MM.1S (cell line): Measurements from ENCODE around the gene DNAI1.

Source experiments
- DNase-seq: peaks from one replicate; pipeline ENCODE4 v3.0.0-alpha.2; 2015
- H2AFZ ChIP-seq: fragments of 300-600 bp; sonication (generic); 2 replicates; pipeline ENCODE4 v1.6.0; 2016; ENCODE audit warnings: antibody characterized with exemption, low read length
- H3F3A ChIP-seq: fragments of 300-600 bp; sonication (generic); 2 replicates; pipeline ENCODE4 v1.6.1; 2016; ENCODE audit warnings: mild to moderate bottlenecking, antibody characterized with exemption, low read length, moderate library complexity, mixed read lengths; ENCODE audit not compliant: insufficient read depth
- H3K27ac ChIP-seq: fragments of 300-600 bp; sonication (generic); 2 replicates; pipeline ENCODE4 v1.5.1; 2016; ENCODE audit warnings: mild to moderate bottlenecking, low read length
- H3K27me3 ChIP-seq: fragments of 300-600 bp; sonication (generic); replicated peaks from 2 replicates; pipeline ENCODE4 v1.6.0; 2016; ENCODE audit warnings: low read length; ENCODE audit not compliant: insufficient read depth
- H3K36me3 ChIP-seq: fragments of 300-600 bp; sonication (generic); replicated peaks from 2 replicates; pipeline ENCODE4 v1.6.1; 2016; ENCODE audit warnings: mild to moderate bottlenecking, low read length, mixed read lengths; ENCODE audit not compliant: insufficient read depth
- H3K4me1 ChIP-seq: fragments of 300-600 bp; sonication (generic); 2 replicates; pipeline ENCODE4 v1.6.1; 2016; ENCODE audit warnings: low read length, mixed read lengths
- H3K4me2 ChIP-seq: fragments of 300-600 bp; sonication (generic); 2 replicates; pipeline ENCODE4 v1.6.0; 2016; ENCODE audit warnings: low read depth, low read length
- H3K4me3 ChIP-seq: fragments of 300-600 bp; sonication (generic); 2 replicates; pipeline ENCODE4 v1.5.1; 2016; ENCODE audit warnings: low read length, mixed read lengths
- H3K79me2 ChIP-seq: fragments of 300-600 bp; sonication (generic); 2 replicates; pipeline ENCODE4 v1.6.1; 2016; ENCODE audit warnings: mixed run types, low read length, mixed read lengths
- H3K9ac ChIP-seq: fragments of 300-600 bp; sonication (generic); 2 replicates; pipeline ENCODE4 v1.6.1; 2016; ENCODE audit warnings: low read length, mixed read lengths
- H3K9me2 ChIP-seq: fragments of 300-600 bp; sonication (generic); replicated peaks from 2 replicates; pipeline ENCODE4 v1.6.1; 2016; ENCODE audit warnings: mild to moderate bottlenecking, low read length, mixed read lengths; ENCODE audit not compliant: insufficient read depth
- H3K9me3 ChIP-seq: fragments of 300-600 bp; sonication (generic); replicated peaks from 2 replicates; pipeline ENCODE4 v1.6.1; 2016; ENCODE audit warnings: mild to moderate bottlenecking, low read length, mixed read lengths; ENCODE audit not compliant: insufficient read depth
- H4K20me1 ChIP-seq: fragments of 300-600 bp; sonication (generic); 2 replicates; pipeline ENCODE4 v1.6.1; 2016; ENCODE audit warnings: mild to moderate bottlenecking, low read length, moderate library complexity, mixed read lengths; ENCODE audit not compliant: insufficient read depth
- CTCF ChIP-seq: fragments of 300-600 bp; sonication (generic); IDR thresholded peaks from 2 replicates; pipeline ENCODE4 v1.5.1; 2016; ENCODE audit warnings: antibody characterized with exemption, low read length, mixed read lengths
- EZH2 ChIP-seq: fragments of 300-600 bp; sonication (generic); optimal IDR thresholded peaks from 2 replicates; pipeline ENCODE3; 2017; ENCODE audit warnings: low read depth, mild to moderate bottlenecking, antibody characterized with exemption, low read length, mixed read lengths
- EZH2phosphoT487 ChIP-seq: fragments of 300-600 bp; sonication (generic); IDR thresholded peaks from 2 replicates; pipeline ENCODE4 v1.6.1; 2018; ENCODE audit warnings: antibody characterized with exemption, low read length

DNAI1 gene

DNA sequence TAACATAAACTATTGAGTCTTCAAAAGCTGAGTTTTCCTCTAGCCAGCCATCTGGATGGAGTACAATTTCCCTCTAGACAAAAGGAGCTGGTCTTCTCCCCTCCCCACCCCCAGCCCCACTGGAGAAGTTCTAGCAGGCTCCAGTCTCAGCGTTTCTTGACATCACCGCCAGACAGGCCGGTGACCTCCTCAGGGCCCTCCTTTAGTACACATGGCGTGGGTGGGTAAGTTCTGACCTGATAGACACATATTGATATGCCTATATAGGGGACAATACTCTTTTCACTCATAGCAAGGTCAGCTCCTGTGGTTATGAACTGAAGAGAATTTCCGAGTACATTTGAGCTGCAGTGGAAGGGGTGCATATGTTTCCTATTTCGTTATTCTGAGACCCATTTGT lies 27.2 kb downstream of the DNAI1 start:
- no peaks in the 10 kb centered on the region for H3K27me3 ChIP-seq
- DNase-seq: no peak
- no peak overlapping the region for H3K4me2 ChIP-seq
- H3K4me3 ChIP-seq: no peak overlapping the region
- no peak for TF ChIP-seq EZH2
- H3K9me3 ChIP-seq: no peaks in the 10 kb centered on the region
- no peaks in the 10 kb centered on the region for H4K20me1 ChIP-seq
- H2AFZ ChIP-seq: no peak overlapping the region
- no peaks in the 10 kb centered on the region for H3K79me2 ChIP-seq
- H3K9ac ChIP-seq: no peak overlapping the region
- no peaks in the 10 kb centered on the region for H3K36me3 ChIP-seq
- no peaks in the 10 kb centered on the region for H3F3A ChIP-seq
- H3K4me1 ChIP-seq: no peaks in the 10 kb centered on the region
- H3K9me2 ChIP-seq: no peaks in the 10 kb centered on the region
- H3K27ac ChIP-seq: no peak overlapping the region

- Histone ChIP-seq H3K9ac (no peak overlapping the region), H2AFZ (no peak overlapping the region), H4K20me1 (no peaks in the 10 kb centered on the region), H3K27me3 (no peaks in the 10 kb centered on the region), H3K27ac (no peak overlapping the region), H3K4me3 (no peak overlapping the region), H3K4me2 (no peak overlapping the region), H3K36me3 (no peaks in the 10 kb centered on the region), H3F3A (no peaks in the 10 kb centered on the region), H3K4me1 (no peaks in the 10 kb centered on the region), H3K79me2 (no peaks in the 10 kb centered on the region), H3K9me3 (no peaks in the 10 kb centered on the region), H3K9me2 (no peaks in the 10 kb centered on the region)
- no peak for DNase-seq
- TF ChIP-seq EZH2 (no peak), EZH2phosphoT487 (no peak), CTCF (no peak)
Measured at GRCh38 chr9:34486572-34486971, 28.0 kb downstream of the DNAI1 start.

GRCh38 chr9:34490360-34490759 lies 31.8 kb downstream of the DNAI1 start:
- Histone ChIP-seq H3K9ac (no peak overlapping the region), H3F3A (no peaks in the 10 kb centered on the region), H3K9me3 (no peaks in the 10 kb centered on the region), H2AFZ (no peak overlapping the region), H3K4me3 (no peak overlapping the region), H3K27ac (no peak overlapping the region), H3K9me2 (no peaks in the 10 kb centered on the region), H3K4me2 (no peak overlapping the region), H3K4me1 (no peaks in the 10 kb centered on the region), H4K20me1 (no peaks in the 10 kb centered on the region), H3K79me2 (no peaks in the 10 kb centered on the region), H3K36me3 (no peaks in the 10 kb centered on the region), H3K27me3 (no peaks in the 10 kb centered on the region)
- TF ChIP-seq EZH2phosphoT487: no peak
- TF ChIP-seq CTCF: no peak
- TF ChIP-seq EZH2: no peak
- no peak for DNase-seq

DNA sequence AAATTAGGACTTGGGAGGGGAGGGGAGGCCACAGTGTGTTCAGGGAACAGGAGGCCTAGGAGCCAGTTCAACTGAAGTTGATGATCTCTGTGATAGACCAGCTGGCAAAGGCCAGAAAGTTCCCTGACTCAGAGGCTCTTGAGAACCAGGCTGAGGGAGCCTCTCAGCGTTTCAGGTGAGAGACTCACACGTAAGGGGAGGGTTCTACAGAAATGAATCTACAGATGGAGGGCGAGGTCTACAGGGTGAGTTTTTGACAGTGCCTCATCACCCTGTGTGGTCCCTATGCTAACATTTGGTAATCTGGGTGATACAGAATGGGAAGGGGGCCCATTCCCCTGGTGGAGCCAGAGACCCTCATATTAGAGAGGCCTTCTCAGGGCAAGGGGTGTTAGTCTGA lies 32.2 kb downstream of the DNAI1 start:
- Histone ChIP-seq H2AFZ (no peak overlapping the region), H3K4me1 (no peaks in the 10 kb centered on the region), H3K9me3 (no peaks in the 10 kb centered on the region), H3F3A (no peaks in the 10 kb centered on the region), H3K36me3 (no peaks in the 10 kb centered on the region), H3K9me2 (no peaks in the 10 kb centered on the region), H3K79me2 (no peaks in the 10 kb centered on the region), H3K4me3 (no peak overlapping the region), H3K27me3 (no peaks in the 10 kb centered on the region), H3K4me2 (no peak overlapping the region), H4K20me1 (no peaks in the 10 kb centered on the region), H3K27ac (no peak overlapping the region), H3K9ac (no peak overlapping the region)
- DNase-seq: no peak
- TF ChIP-seq CTCF: no peak
- TF ChIP-seq EZH2: no peak
- no peak for TF ChIP-seq EZH2phosphoT487
